Gastrocnemius medialis (tissue), 4 donors: ENCODE measurements around the gene DVL2.

Experiments used
- CTCF ChIP-seq, 5 experiments: fragments of 450-650 bp in 3 of 5; fragments of 200-600 bp in 2 of 5; sonication (generic) in 2 of 5; IDR thresholded peaks in 4 of 5; conservative IDR thresholded peaks in 1 of 5; 1 replicate in 4 of 5; 2 replicates in 1 of 5; pipeline ENCODE4 v1.5.1; 2016 to 2019; ENCODE audit warnings: antibody characterized with exemption in 5 of 5, mild to moderate bottlenecking in 3 of 5, moderate library complexity in 3 of 5
- POLR2A ChIP-seq, 2 donors: fragments of 450-650 bp; IDR thresholded peaks; one replicate each; pipeline ENCODE4 v1.6.1; 2017; ENCODE audit warnings: antibody characterized with exemption in 2 of 2, mild to moderate bottlenecking in 2 of 2, moderate library complexity in 2 of 2

- TF ChIP-seq POLR2A (IDR thresholded peaks at IDR 0.05) = no peak
- no peak for TF ChIP-seq CTCF (IDR thresholded peaks at IDR 0.05 in 4 of 5, conservative IDR thresholded peaks at IDR 0.05 in 1 of 5)
Observed at GRCh38 chr17:7208027-7208571, 26.2 kb downstream of the DVL2 start.
